GM12878 (cell line): Measurements from ENCODE around the gene ERC2. TPM values are rescaled to one million over a fixed set of nuclear protein-coding genes. Genes with fewer than 3 reads are reported as not detected.

ENCODE experiments used
- CBFB ChIP-seq: IDR thresholded peaks from 2 replicates; pipeline ENCODE4 v1.6.1; 2016; ENCODE audit warnings: antibody characterized with exemption, low read depth
- EP300 ChIP-seq, 2 experiments: fragments of 150-350 bp in 1 of 2; IDR thresholded peaks; 2 replicates each; pipeline ENCODE4 v1.6.1; 2011 to 2012; ENCODE audit warnings: low read depth in 2 of 2, low read length in 2 of 2, borderline replicate concordance in 1 of 2, improper control_type of control experiment in 1 of 2, inconsistent platforms in 1 of 2; ENCODE audit not compliant: control insufficient read depth in 1 of 2
- FOXK2 ChIP-seq: fragments of 450-650 bp; IDR thresholded peaks from 2 replicates; pipeline ENCODE4 v1.6.1; 2017; ENCODE audit warnings: mild to moderate bottlenecking, moderate library complexity
- JUND ChIP-seq: IDR thresholded peaks from 2 replicates; pipeline ENCODE4 v1.6.1; 2012; ENCODE audit warnings: low read depth, mild to moderate bottlenecking, low read length, improper control_type of control experiment, moderate library complexity
- SRF ChIP-seq, 2 experiments: IDR thresholded peaks; 2 replicates each; pipeline ENCODE4 v1.6.1; 2011; ENCODE audit warnings: low read depth in 2 of 2, low read length in 2 of 2, mild to moderate bottlenecking in 1 of 2, moderate library complexity in 1 of 2
- TARDBP ChIP-seq: IDR thresholded peaks from 2 replicates; pipeline ENCODE4 v1.6.1; 2016; ENCODE audit warnings: borderline replicate concordance
- polyA plus RNA-seq, 11 experiments: library from polyadenylated mRNA; depleted of rRNA in 4 of 11; unstranded in 6 of 11; stranded (reverse) in 5 of 11; fragments of >200 nt; fragmentation: Nextera tagmentation in 4 of 11; fragmentation: Illumina TruSeq in 1 of 11; extraction: Ambion mirVana in 4 of 11; extraction: Trizol in 1 of 11; gene quantifications; 1 replicate in 1 of 11; 2 replicates in 10 of 11; pipeline versions ENCODE4 v1.2.1 to v1.2.3, GENCODE V29; 2011 to 2016; ENCODE audit warnings: inconsistent platforms in 2 of 11, missing spikeins in 2 of 11, low read depth in 1 of 11
- total RNA-seq, 4 experiments: library from RNA; depleted of rRNA in 3 of 4; stranded (reverse); fragments of >200 nt in 3 of 4; fragmentation: Illumina TruSeq in 1 of 4; extraction: Trizol in 1 of 4; gene quantifications; 2 replicates each; pipeline versions ENCODE4 v1.2.1 to v1.2.3, GENCODE V29; 2013 to 2021
- TF ChIP-seq, protein P1 (sequence below): fragments of 450-650 bp; IDR thresholded peaks from 2 replicates; pipeline ENCODE4 v1.6.1; 2018; ENCODE audit warnings: borderline replicate concordance, mild to moderate bottlenecking; ENCODE audit not compliant: partially characterized antibody
- TF ChIP-seq, protein P2 (sequence below): IDR thresholded peaks from 2 replicates; pipeline ENCODE4 v1.6.1; 2012; ENCODE audit warnings: low read length, inconsistent platforms
- TF ChIP-seq, protein P3 (sequence below): fragments of 450-650 bp; IDR thresholded peaks from 2 replicates; pipeline ENCODE4 v1.6.1; 2014; ENCODE audit warnings: mild to moderate bottlenecking

Gene ERC2
- total and polyA plus RNA-seq, 10 of the 15 experiments (the other 5 are each of a cell fraction or from before 2014, with no cell fraction given), result 0.06 to 1.4 (median 0.12) TPM; not detected in 3

DNA sequence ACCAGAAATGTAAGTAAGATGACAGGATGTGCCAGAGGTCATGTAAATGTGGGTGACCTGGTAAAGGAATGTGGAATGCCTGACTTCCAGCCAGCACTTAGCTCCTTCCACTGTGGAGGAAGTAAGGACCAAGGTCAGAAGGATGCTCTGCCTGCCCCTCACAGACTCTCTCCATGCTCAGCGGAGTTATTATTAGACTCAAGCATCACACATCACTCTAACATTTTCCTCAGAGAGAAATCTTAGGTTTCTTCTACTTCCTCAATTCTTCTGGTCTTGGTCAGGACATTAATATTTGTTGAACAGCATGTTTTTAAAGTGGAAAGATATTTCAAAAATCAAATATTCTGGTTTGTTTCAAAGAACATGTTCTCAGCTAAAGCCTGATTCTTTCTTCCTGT, 749.7 kb downstream of the ERC2 start (continued):
- TF ChIP-seq, protein P1, sequence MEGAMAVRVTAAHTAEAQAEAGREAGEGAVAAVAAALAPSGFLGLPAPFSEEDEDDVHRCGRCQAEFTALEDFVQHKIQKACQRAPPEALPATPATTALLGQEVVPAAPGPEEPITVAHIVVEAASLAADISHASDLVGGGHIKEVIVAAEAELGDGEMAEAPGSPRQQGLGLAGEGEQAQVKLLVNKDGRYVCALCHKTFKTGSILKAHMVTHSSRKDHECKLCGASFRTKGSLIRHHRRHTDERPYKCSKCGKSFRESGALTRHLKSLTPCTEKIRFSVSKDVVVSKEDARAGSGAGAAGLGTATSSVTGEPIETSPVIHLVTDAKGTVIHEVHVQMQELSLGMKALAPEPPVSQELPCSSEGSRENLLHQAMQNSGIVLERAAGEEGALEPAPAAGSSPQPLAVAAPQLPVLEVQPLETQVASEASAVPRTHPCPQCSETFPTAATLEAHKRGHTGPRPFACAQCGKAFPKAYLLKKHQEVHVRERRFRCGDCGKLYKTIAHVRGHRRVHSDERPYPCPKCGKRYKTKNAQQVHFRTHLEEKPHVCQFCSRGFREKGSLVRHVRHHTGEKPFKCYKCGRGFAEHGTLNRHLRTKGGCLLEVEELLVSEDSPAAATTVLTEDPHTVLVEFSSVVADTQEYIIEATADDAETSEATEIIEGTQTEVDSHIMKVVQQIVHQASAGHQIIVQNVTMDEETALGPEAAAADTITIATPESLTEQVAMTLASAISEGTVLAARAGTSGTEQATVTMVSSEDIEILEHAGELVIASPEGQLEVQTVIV, result no peak
- TF ChIP-seq FOXK2 (no peak), JUND (no peak), SRF (IDR thresholded peaks at IDR 0.05; ENCODE audit: low read depth in 2 of 2, low read length in 2 of 2) (no peak), EP300 (IDR thresholded peaks at IDR 0.05; ENCODE audit: borderline replicate concordance in 1 of 2, control insufficient read depth in 1 of 2, low read depth in 2 of 2, low read length in 2 of 2) (no peak), CBFB (no peak), TARDBP (no peak)
- TF ChIP-seq, protein P2, sequence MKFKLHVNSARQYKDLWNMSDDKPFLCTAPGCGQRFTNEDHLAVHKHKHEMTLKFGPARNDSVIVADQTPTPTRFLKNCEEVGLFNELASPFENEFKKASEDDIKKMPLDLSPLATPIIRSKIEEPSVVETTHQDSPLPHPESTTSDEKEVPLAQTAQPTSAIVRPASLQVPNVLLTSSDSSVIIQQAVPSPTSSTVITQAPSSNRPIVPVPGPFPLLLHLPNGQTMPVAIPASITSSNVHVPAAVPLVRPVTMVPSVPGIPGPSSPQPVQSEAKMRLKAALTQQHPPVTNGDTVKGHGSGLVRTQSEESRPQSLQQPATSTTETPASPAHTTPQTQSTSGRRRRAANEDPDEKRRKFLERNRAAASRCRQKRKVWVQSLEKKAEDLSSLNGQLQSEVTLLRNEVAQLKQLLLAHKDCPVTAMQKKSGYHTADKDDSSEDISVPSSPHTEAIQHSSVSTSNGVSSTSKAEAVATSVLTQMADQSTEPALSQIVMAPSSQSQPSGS, result no peak
- TF ChIP-seq, protein P3, sequence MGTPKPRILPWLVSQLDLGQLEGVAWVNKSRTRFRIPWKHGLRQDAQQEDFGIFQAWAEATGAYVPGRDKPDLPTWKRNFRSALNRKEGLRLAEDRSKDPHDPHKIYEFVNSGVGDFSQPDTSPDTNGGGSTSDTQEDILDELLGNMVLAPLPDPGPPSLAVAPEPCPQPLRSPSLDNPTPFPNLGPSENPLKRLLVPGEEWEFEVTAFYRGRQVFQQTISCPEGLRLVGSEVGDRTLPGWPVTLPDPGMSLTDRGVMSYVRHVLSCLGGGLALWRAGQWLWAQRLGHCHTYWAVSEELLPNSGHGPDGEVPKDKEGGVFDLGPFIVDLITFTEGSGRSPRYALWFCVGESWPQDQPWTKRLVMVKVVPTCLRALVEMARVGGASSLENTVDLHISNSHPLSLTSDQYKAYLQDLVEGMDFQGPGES, result no peak
